ENCODE data around the gene ARL15.

GRCh38 chr5:54086191-54086590 is 224.2 kb downstream of the ARL15 start:
- TF ChIP-seq CTCF (IDR thresholded peaks at IDR 0.05; ENCODE audit: extremely low read depth in 1 of 2, insufficient read depth in 1 of 2, low read depth in 1 of 2, low read length in 2 of 2) (no peak), POLR2AphosphoS5 (IDR thresholded peaks at IDR 0.05; ENCODE audit: insufficient read depth, low read depth, low read length) (no peak), POLR2A (IDR thresholded peaks at IDR 0.05; ENCODE audit: low read depth, low read length) (no peak), EZH2 (IDR thresholded peaks at IDR 0.05; ENCODE audit: borderline replicate concordance, low read depth, low read length, severe bottlenecking) (no peak), JUN (IDR thresholded peaks at IDR 0.05; ENCODE audit: borderline replicate concordance, insufficient read depth, insufficient read length, low read depth) (no peak)

All from endothelial cell of umbilical vein (primary cell).